GM23338 (cell line): ENCODE data around the gene ELFN2. TPM values are rescaled to one million over a fixed set of nuclear protein-coding genes. Genes with fewer than 3 reads are reported as not detected.

Experiments
- ATAC-seq: fragments of 200-7000 bp; cut with Tn5 transposase; 3 replicates; pipeline ENCODE4 v1.9.1; 2020
- DNase-seq: peaks from one replicate; pipeline ENCODE4 v3.0.0-alpha.2; 2015; ENCODE audit warnings: low spot score
- H2AFZ ChIP-seq: fragments of 200-600 bp; sonication (generic); 2 replicates; pipeline ENCODE4 v1.8.0; 2016; ENCODE audit warnings: antibody characterized with exemption, mild to moderate bottlenecking, moderate library complexity
- H3F3A ChIP-seq: fragments of 200-600 bp; sonication (generic); replicated peaks from 2 replicates; pipeline ENCODE4 v1.8.0; 2017; ENCODE audit warnings: antibody characterized with exemption, mixed run types, low read depth
- H3K27ac ChIP-seq: fragments of 200-600 bp; sonication (generic); 2 replicates; pipeline ENCODE4 v1.6.1; 2016; ENCODE audit warnings: low read depth
- H3K27me3 ChIP-seq: fragments of 200-600 bp; sonication (generic); 2 replicates; pipeline ENCODE4 v1.8.0; 2016; ENCODE audit warnings: mild to moderate bottlenecking, mixed run types, moderate library complexity; ENCODE audit not compliant: insufficient read depth
- H3K36me3 ChIP-seq: fragments of 200-600 bp; sonication (generic); 2 replicates; pipeline ENCODE4 v1.8.0; 2016; ENCODE audit warnings: mild to moderate bottlenecking; ENCODE audit not compliant: insufficient read depth
- H3K4me1 ChIP-seq: fragments of 200-600 bp; sonication (generic); 2 replicates; pipeline ENCODE4 v1.8.0; 2016; ENCODE audit warnings: mild to moderate bottlenecking, moderate library complexity; ENCODE audit not compliant: insufficient read depth
- H3K4me2 ChIP-seq: fragments of 200-600 bp; sonication (generic); 2 replicates; pipeline ENCODE4 v1.7.1; 2017; ENCODE audit warnings: mixed run types
- H3K4me3 ChIP-seq: fragments of 200-600 bp; sonication (generic); 2 replicates; pipeline ENCODE4 v1.6.1; 2016; ENCODE audit warnings: mixed run types
- H3K79me2 ChIP-seq: fragments of 200-600 bp; sonication (generic); replicated peaks from 2 replicates; pipeline ENCODE4 v1.8.0; 2017; ENCODE audit warnings: mild to moderate bottlenecking; ENCODE audit not compliant: insufficient read depth
- H3K9me2 ChIP-seq: fragments of 200-600 bp; sonication (generic); 2 replicates; pipeline ENCODE4 v1.8.0; 2017; ENCODE audit not compliant: insufficient read depth
- H4K20me1 ChIP-seq: fragments of 200-600 bp; sonication (generic); replicated peaks from 2 replicates; pipeline ENCODE4 v1.8.0; 2017; ENCODE audit warnings: mild to moderate bottlenecking; ENCODE audit not compliant: insufficient read depth
- H3K27ac Mint-ChIP-seq: 2 replicates; pipeline ENCODE4 v1.8.0; 2020; ENCODE audit warnings: inconsistent platforms, mild to moderate bottlenecking, moderate library complexity, mixed read lengths
- H3K27me3 Mint-ChIP-seq: 3 replicates; pipeline ENCODE4 v1.8.0; 2022; ENCODE audit warnings: low read depth, mild to moderate bottlenecking, moderate library complexity, mixed read lengths, inconsistent platforms; ENCODE audit not compliant: insufficient read depth, poor library complexity
- H3K36me3 Mint-ChIP-seq: 3 replicates; pipeline ENCODE4 v1.8.0; 2021; ENCODE audit warnings: low read depth, mild to moderate bottlenecking, inconsistent platforms, moderate library complexity, mixed read lengths
- H3K4me1 Mint-ChIP-seq: 3 replicates; pipeline ENCODE4 v1.8.0; 2020; ENCODE audit warnings: mild to moderate bottlenecking, inconsistent platforms, mixed read lengths
- H3K4me3 Mint-ChIP-seq: 3 replicates; pipeline ENCODE4 v1.8.0; 2021; ENCODE audit warnings: moderate library complexity, mild to moderate bottlenecking, inconsistent platforms, mixed read lengths
- H3K9me3 Mint-ChIP-seq: 3 replicates; pipeline ENCODE4 v1.8.0; 2020; ENCODE audit warnings: moderate library complexity, mild to moderate bottlenecking, inconsistent platforms, mixed read lengths
- CREB1 ChIP-seq: fragments of 250-450 bp; sonication (Bioruptor Pico); IDR thresholded peaks from 2 replicates; pipeline ENCODE4 v1.5.0; 2020; ENCODE audit warnings: low read depth, mild to moderate bottlenecking, moderate library complexity
- JUNB ChIP-seq: IDR thresholded peaks from one replicate; pipeline ENCODE4 v1.6.1; 2016; ENCODE audit warnings: antibody characterized with exemption; ENCODE audit not compliant: unreplicated experiment
- POLR2AphosphoS5 ChIP-seq: IDR thresholded peaks from 2 replicates; pipeline ENCODE4 v1.6.1; 2016; ENCODE audit warnings: antibody characterized with exemption, low read depth
- STAT1 ChIP-seq: IDR thresholded peaks from one replicate; pipeline ENCODE4 v1.6.1; 2016; ENCODE audit warnings: antibody characterized with exemption; ENCODE audit not compliant: unreplicated experiment
- ZNF114 ChIP-seq: fragments of 250-450 bp; sonication (Bioruptor Pico); IDR thresholded peaks from 2 replicates; pipeline ENCODE4 v1.5.0; 2020; ENCODE audit warnings: mild to moderate bottlenecking, moderate library complexity
- ZNF331 ChIP-seq: fragments of 250-450 bp; sonication (Bioruptor Pico); IDR thresholded peaks from 2 replicates; pipeline ENCODE4 v1.5.0; 2020; ENCODE audit warnings: low read depth, mild to moderate bottlenecking, moderate library complexity
- ZNF462 ChIP-seq: fragments of 250-450 bp; sonication (Bioruptor Pico); IDR thresholded peaks from 2 replicates; pipeline ENCODE4 v1.5.0; 2020; ENCODE audit warnings: mild to moderate bottlenecking, moderate library complexity
- polyA plus RNA-seq: library from polyadenylated mRNA; unstranded; fragments of >200 nt; fragmentation: Nextera tagmentation; extraction: Ambion mirVana; gene quantifications from 2 replicates; pipeline ENCODE4 v1.2.1, GENCODE V29; 2016
- total RNA-seq: library from RNA; depleted of rRNA; stranded (reverse); fragments of >200 nt; shearing (Covaris generic); gene quantifications from 2 replicates; pipeline ENCODE4 v1.2.3, GENCODE V29; 2014
- TF ChIP-seq, protein P1 (sequence below), 2 experiments: fragments of 200-600 bp in 1 of 2; sonication (generic) in 1 of 2; conservative IDR thresholded peaks; 2 replicates each; pipeline versions ENCODE4 v1.5.1 to v1.6.1; 2016 to 2017; ENCODE audit warnings: antibody characterized with exemption in 2 of 2, low read depth in 2 of 2, mild to moderate bottlenecking in 2 of 2, moderate library complexity in 1 of 2
- TF ChIP-seq, protein P2 (sequence below): IDR thresholded peaks from 2 replicates; pipeline ENCODE4 v1.6.1; 2016; ENCODE audit warnings: antibody characterized with exemption

ELFN2 gene
- total and polyA plus RNA-seq, 2 experiments from 2014 or later: 0.18 to 0.35 TPM

GRCh38 chr22:37366601-37367000 is 60.7 kb downstream of the ELFN2 start:
- Histone ChIP-seq H3K4me2 (no peak overlapping the region), H3K4me3 (no peak overlapping the region), H4K20me1 (no peaks in the 10 kb centered on the region), H3K27me3 (no peaks in the 10 kb centered on the region), H3F3A (no peaks in the 10 kb centered on the region), H2AFZ (no peak overlapping the region), H3K79me2 (no peaks in the 10 kb centered on the region), H3K36me3 (no peaks in the 10 kb centered on the region), H3K9me2 (no peaks in the 10 kb centered on the region), H3K4me1 (no peaks in the 10 kb centered on the region), H3K27ac (no peak overlapping the region)
- Mint-ChIP-seq H3K4me3 (no peak overlapping the region), H3K36me3 (no peaks in the 10 kb centered on the region), H3K27me3 (peaks cover 6% of the 10 kb centered on the region), H3K27ac (no peak overlapping the region), H3K9me3 (no peaks in the 10 kb centered on the region), H3K4me1 (peaks cover 26% of the 10 kb centered on the region)
- TF ChIP-seq POLR2AphosphoS5 (no peak), ZNF114 (CRISPR knock-in tag) (no peak), JUNB (no peak), CREB1 (CRISPR knock-in tag) (no peak), STAT1 (no peak), ZNF331 (no peak), ZNF462 (CRISPR knock-in tag) (no peak)
- TF ChIP-seq, protein P1, sequence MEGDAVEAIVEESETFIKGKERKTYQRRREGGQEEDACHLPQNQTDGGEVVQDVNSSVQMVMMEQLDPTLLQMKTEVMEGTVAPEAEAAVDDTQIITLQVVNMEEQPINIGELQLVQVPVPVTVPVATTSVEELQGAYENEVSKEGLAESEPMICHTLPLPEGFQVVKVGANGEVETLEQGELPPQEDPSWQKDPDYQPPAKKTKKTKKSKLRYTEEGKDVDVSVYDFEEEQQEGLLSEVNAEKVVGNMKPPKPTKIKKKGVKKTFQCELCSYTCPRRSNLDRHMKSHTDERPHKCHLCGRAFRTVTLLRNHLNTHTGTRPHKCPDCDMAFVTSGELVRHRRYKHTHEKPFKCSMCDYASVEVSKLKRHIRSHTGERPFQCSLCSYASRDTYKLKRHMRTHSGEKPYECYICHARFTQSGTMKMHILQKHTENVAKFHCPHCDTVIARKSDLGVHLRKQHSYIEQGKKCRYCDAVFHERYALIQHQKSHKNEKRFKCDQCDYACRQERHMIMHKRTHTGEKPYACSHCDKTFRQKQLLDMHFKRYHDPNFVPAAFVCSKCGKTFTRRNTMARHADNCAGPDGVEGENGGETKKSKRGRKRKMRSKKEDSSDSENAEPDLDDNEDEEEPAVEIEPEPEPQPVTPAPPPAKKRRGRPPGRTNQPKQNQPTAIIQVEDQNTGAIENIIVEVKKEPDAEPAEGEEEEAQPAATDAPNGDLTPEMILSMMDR (conservative IDR thresholded peaks at IDR 0.05; ENCODE audit: low read depth in 2 of 2): no peak
- TF ChIP-seq, protein P2, sequence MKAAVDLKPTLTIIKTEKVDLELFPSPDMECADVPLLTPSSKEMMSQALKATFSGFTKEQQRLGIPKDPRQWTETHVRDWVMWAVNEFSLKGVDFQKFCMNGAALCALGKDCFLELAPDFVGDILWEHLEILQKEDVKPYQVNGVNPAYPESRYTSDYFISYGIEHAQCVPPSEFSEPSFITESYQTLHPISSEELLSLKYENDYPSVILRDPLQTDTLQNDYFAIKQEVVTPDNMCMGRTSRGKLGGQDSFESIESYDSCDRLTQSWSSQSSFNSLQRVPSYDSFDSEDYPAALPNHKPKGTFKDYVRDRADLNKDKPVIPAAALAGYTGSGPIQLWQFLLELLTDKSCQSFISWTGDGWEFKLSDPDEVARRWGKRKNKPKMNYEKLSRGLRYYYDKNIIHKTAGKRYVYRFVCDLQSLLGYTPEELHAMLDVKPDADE: no peak
- DNase-seq (no peak), ATAC-seq (no peak)
